GM21528 (cell line): ENCODE data around the gene SPECC1.

Source experiments
- ATAC-seq: cut with Tn5 transposase; IDR thresholded peaks from one replicate; pipeline ENCODE4 v1.9.1; 2021; ENCODE audit warnings: mild to moderate bottlenecking, moderate library complexity; ENCODE audit not compliant: unreplicated experiment, low FRiP score

The SPECC1 gene

GRCh38 chr17:20200016-20200795 is 191.0 kb downstream of the SPECC1 start:
- ATAC-seq, result no peak

- no peak for ATAC-seq
These were observed 191.8 kb downstream of the SPECC1 start for GRCh38 chr17:20200865-20201458.

- ATAC-seq, result no peak
These were observed 193.0 kb downstream of the SPECC1 start for GRCh38 chr17:20202141-20202621.

- ATAC-seq, result no peak
These were observed 193.9 kb downstream of the SPECC1 start for GRCh38 chr17:20203018-20203417.

GRCh38 chr17:20203761-20204263 is 194.7 kb downstream of the SPECC1 start:
- ATAC-seq, result no peak

DNA sequence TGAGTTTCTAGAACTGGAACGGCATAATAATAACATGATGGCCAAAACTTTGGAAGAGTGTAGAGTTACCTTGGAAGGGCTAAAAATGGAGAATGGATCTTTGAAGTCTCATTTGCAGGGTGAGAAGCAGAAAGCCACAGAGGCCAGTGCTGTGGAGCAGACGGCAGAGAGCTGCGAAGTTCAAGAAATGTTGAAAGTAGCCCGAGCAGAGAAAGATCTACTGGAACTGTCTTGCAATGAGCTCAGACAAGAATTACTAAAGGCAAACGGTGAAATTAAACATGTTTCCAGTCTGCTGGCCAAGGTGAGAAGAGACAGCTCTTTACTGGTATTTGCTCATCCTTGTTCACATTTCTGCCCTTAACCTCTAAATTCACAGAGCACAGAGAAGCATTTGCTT is 196.4 kb downstream of the SPECC1 start:
- no peak for ATAC-seq

- ATAC-seq, result no peak
These were observed 196.9 kb downstream of the SPECC1 start for GRCh38 chr17:20206068-20206467.

DNA sequence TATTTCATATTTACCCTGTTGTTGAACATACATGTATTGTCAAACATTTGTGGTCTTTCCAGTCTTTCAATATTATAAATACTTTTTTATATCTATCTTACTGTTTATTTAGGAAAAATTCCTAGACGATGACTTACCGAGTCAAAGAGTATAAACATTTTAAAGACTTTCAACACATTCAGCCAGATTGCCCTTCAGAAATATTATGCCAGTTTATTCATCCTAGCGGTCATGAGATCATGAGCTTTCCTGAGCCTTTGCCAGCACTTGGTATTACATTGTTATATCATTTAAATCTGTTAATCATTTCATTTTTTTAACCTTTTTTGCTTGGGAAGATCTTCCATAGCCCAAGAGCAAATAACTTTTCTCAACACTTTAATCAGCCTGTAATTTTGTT is 197.4 kb downstream of the SPECC1 start:
- ATAC-seq, result no peak

DNA sequence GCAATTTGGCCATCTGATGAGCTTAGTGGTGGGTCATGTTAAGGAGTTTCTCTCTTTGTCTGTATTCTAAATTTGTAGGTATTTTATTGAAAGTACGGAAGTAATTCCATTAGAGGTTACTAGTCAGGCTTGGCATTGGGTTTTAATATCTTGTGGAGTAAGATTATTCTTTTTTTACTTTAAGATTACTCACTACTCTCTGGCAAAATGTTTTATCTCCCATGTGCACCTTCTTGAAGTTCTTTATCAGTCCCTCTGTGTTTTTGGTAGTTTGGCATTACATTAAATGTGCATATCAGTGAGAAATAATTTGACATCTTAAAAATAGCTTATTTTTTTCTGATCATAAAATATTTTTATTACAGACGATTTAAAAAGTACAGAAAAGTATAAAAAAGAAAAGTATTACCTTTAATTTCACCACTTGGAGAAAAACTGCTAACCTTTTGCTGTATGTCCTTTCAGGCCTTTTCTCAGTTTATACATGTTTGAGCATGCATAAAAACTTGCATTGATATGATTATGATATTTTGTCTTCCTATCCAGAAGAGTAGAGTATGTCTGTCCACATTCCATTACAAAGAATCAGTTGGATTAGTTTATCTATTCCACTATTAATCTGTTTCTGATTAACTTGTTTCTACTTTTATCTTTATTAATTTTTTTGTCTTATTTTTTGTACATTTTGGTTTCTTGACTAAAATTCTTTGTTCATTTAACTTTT is 198.3 kb downstream of the SPECC1 start:
- no peak for ATAC-seq

DNA sequence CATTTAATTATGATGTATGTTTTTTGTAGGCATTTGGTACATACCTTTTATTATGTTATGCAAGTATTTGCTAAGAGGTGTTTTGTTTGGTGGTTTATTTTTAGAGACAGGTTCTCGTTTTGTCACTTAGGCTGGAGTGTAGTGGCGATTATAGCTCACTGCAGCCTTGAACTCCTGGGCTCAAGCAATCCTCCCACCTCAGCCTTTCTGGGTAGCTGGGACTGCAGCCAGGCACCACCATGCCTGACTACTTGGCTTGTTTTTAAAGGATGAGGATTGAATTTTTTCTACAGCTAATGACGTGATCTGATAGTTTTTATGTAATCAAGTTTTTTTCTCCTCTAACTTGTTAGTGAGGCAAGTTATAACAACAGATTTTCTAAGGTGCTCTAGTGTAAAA is 199.6 kb downstream of the SPECC1 start:
- no peak for ATAC-seq

GRCh38 chr17:20210180-20210579 is 201.0 kb downstream of the SPECC1 start:
- no peak for ATAC-seq

DNA sequence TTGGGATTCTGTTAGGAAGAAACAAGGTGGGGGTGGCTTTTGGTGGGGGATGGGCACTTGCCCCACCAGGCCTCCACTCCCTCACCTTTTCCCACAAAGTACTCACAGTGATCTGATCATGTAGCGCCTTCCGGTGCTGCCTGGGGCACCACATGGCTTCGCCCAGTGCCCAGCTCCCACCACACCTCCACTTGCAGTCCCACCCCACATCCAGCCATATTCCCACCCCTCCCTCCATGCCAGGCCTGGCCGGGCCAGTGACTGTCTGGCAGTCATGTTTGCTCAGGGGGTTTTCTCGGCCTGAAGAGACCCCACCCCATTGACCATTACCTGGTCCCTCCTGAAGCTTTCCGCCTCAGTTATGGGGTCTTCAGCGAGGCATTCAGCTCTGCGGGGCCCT is 201.5 kb downstream of the SPECC1 start:
- ATAC-seq, result no peak

GRCh38 chr17:20211246-20211645 is 202.1 kb downstream of the SPECC1 start:
- no peak for ATAC-seq

GRCh38 chr17:20213449-20213848 is 204.3 kb downstream of the SPECC1 start:
- ATAC-seq, result no peak

GRCh38 chr17:20214794-20215193 is 205.6 kb downstream of the SPECC1 start:
- no peak for ATAC-seq

DNA sequence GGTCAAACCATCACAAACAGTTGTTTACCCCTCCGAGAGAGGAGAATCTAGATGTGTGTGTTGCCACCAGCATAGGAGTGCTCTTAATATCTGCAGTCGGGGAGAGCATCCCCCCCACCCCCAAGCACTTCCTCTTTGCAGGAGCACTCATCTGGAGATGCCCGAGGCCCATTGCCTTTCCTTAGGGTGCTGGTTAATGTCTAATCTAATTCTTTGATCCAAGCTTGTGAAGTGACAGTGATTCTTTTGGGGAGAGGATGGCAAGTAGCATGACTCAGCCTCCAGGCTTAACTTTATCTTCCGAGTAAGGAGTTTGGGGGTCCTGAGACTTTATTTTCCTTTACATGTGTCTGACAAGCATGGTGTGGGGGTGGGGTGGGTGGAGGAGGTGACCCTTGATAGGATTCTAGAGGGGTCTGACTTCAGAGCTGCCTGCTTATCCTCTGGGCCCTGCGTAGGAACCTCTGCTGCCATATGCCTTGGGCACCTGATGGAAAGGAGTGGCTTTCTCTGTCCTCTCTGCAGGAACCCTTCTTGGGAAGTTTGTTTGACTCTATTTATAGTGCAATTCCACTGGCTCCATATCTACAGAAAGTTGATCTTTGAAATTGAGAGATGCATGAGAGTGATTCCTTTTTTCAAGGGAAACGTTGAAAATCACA is 207.1 kb downstream of the SPECC1 start:
- ATAC-seq, result no peak

GRCh38 chr17:20216853-20217252 is 207.7 kb downstream of the SPECC1 start:
- no peak for ATAC-seq

DNA sequence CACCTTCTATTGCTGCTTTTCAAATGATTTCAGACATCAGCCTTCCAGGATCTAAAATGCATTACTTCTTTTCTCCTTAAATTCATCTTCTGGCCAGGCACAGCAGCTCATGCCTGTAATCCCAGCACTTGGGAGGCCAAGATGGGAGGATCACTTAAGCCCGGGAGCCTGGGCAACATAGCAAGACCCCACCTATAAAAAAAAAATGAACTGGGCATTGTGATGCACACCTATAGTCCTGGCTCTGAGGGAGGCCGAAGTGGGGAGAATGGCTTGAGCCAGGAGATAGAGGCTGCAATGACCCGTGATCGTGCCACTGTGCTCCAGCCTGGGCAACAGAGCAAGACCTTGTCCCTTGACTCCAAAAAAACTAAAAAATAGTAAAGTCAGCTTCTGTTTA is 208.5 kb downstream of the SPECC1 start:
- no peak for ATAC-seq

DNA sequence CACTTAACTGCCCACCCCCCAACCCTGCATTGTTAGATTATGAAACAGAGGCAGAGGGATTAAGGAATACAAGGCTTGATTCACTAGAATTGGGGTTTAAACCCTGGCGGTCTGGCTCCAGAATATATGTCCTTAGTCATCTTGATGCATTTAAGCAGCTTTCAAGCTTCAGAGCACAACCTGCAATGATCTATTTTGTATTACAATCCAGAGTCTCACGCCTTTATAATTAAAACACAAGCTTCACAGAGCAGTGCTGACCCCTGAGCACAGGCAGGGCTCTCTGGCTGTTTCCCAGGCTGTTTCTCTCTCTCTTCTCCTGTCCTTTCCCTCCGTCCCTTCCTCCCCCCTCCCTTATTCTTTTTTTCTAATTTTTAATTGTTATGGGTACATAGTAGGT is 209.1 kb downstream of the SPECC1 start:
- ATAC-seq, result no peak

GRCh38 chr17:20223808-20224328 is 214.7 kb downstream of the SPECC1 start:
- ATAC-seq, result no peak

DNA sequence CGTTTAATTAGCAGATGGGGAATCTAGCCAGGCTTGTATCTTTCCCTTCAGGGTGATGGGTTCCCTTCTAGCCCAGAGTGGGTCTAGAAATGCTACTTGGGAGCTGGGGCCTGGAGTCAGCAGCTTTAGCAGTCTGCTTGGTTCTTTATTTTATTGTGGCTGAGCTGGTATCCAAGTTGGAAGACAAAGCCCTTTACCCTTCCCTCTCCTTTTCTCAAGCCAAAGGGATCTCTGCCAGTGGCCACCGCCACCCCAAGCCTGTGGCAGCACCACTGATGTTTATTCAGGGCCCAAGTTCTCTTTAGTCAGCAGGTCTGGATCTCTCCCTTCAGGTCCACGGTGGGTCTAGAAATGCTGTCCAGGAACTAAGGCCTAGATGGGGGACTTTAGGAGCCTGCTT is 215.2 kb downstream of the SPECC1 start:
- ATAC-seq, result no peak
